ENCODE data around the gene ZCCHC17.
A peak's percentile ranks its signal among the peaks of the same experiment; 100 is the strongest.
"Not testable (repeated sequence)": the region's sequence is repeated elsewhere in the genome, so short reads cannot be mapped to it uniquely, and the experiment has no call there.

The ZCCHC17 gene

GRCh38 chr1:31296486-31297276, at the start of gene ZCCHC17, which contains the start of gene SNRNP40:
Gene ZCCHC17 (plus strand): TSS chr1:31297032. CDS start chr1:31310099, 13,067 bp downstream.
Gene SNRNP40 (minus strand): TSS chr1:31296788. CDS start chr1:31296751, 37 bp downstream.
- peak; percentile 100 for DNase-seq (ENCODE audit: low spot score)

DNA sequence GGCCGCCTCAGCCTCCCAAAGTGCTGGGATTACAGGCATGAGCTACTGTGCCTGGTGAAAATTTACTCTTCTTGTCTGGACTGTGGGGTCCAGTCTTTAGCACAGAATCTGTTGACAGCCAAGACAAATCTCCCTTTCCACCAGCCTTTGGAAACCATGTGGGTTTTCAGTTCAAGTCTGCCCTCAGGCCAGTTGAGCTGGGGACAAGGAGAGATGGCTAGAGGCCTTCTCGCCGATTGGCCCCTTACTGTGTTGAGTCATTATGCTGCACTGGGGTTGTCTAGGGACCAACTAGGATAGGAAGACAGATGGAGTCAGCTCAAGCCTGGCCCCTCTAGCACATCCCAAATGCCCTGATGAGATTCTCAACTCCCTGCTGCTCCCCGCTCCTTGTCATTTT, 48.6 kb upstream of the ZCCHC17 start:
- DNase-seq (ENCODE audit: low spot score) = no peak

- no peak for DNase-seq (ENCODE audit: low spot score)
These were observed 47.0 kb upstream of the ZCCHC17 start for GRCh38 chr1:31249854-31250253.

- DNase-seq (ENCODE audit: low spot score) = no peak
These were observed 39.6 kb upstream of the ZCCHC17 start for GRCh38 chr1:31257213-31257612.

DNA sequence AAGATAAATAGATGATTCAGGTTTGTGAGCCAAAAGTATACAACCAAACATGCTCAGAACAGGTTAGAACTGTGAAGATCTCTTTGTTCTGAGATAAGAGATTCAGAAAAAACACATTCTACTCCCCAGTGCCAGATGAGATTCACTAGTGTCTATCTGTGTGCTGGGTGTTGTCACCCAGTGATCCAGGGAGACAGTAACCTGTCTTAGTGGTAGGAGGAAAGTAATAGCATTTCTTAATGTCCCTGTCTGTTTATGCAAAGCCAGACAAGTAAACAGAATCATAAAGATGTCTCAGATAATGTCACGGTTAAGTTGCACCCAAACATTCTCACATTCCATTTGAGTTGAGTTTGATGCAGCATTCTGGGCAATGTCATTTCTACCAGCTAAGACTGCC, 38.3 kb upstream of the ZCCHC17 start:
- no peak for DNase-seq (ENCODE audit: low spot score)

DNA sequence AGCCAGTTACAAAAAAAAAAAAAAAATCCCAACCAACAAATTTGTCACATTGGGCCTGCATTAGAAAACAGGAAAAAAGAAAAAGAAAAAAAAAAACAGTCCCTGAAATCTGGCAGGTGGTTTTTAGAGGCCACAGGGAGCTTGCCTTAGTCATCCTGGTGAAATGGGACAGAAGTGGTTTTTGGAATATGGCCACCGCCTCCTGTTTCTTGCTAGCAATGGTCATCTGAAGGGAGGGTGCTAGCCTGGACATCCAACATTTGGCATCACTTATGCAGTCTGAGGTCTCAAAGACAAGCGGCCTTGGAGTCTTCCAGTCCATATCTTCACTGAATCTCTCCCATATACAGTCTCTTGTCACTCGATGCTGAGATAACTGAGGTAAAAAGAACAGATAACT, 37.1 kb upstream of the ZCCHC17 start:
- no peak for DNase-seq (ENCODE audit: low spot score)

DNA sequence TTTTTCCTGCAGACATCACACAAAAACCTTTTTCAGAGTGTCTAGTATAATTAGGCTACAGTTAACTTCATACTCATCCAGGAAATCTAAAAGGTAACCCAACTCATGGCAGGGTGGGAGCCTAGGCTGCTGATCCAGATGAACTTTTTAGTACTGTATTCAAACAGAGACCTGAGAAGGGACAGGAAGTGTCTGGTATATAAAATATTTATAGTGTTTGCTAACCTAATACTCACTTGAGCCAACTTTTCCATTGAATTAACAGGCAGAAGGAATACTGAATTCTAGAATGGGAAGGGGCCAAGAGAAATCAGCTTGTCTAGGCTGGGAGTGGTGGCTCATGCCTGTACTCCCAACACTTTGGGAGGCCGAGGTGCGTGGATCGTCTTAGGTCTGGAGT, 34.9 kb upstream of the ZCCHC17 start:
- no peak for DNase-seq (ENCODE audit: low spot score)

GRCh38 chr1:31262393-31262792, 34.4 kb upstream of the ZCCHC17 start:
- not testable (repeated sequence) for DNase-seq (ENCODE audit: low spot score)

DNA sequence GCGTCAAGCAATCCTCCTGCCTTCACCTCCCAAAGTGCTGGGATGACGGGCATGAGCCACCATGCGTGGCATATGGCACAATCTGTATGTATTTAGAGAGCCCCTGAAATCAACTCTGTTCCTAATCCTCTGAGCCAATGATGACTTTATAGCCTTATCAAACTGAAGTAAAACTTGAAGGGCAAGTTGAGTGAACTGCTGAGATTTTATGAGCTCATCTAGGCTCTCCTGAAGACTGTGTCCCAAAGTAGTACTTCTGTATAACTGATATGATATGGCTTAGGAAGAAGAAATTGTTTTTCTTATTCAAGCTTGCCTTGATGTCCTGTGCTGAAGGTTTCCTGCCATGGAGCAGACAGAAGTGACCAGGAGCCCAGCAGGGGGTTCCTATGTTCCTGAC, 33.4 kb upstream of the ZCCHC17 start:
- no peak for DNase-seq (ENCODE audit: low spot score)

GRCh38 chr1:31264790-31265386, 31.9 kb upstream of the ZCCHC17 start:
- no peak for DNase-seq (ENCODE audit: low spot score)

DNA sequence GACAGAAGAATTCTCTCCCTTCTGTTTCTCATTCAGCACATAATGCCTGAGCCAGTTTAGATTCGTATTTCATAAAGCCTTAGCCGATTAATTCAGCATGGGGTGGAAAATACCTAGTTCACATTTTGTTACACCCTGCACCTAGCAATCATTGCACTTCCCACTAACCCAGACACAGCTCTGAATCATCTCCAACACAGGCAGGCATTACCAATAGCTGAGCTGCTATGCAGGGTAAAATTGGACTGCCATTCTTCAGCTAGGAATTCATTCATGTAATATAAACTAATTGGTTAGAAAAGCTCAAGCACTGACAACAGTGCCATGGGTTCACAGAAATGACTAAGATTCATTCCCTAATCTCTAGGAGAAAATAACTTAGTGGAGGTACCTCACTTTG, 30.3 kb upstream of the ZCCHC17 start:
- no peak for DNase-seq (ENCODE audit: low spot score)

- no peak for DNase-seq (ENCODE audit: low spot score)
These were observed 24.5 kb upstream of the ZCCHC17 start for GRCh38 chr1:31272369-31272768.

GRCh38 chr1:31273619-31274018, 23.2 kb upstream of the ZCCHC17 start:
- DNase-seq (ENCODE audit: low spot score) = no peak

GRCh38 chr1:31282426-31282825, 14.4 kb upstream of the ZCCHC17 start:
- DNase-seq (ENCODE audit: low spot score) = not testable (repeated sequence)

- DNase-seq (ENCODE audit: low spot score) = not testable (repeated sequence)
These were observed 9.0 kb upstream of the ZCCHC17 start for GRCh38 chr1:31287791-31288190.

DNA sequence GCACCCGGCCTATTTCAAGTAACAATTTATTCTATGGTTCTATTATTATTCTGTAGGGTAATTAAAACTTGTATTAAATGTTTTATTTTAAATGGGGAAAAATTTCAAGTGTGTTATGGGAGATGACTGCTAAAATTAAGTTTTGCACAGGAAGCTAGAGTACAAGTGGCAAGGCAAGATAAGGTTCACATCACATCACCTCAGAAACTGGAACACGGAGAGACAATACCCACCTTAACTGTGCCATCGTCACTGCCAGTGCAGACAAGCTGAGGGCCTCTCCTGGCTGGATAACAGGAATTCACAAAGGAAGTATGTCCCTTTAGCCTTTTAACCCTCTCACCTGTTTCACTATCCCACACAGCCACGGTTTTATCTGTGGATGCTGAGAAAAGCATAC, 7.8 kb upstream of the ZCCHC17 start:
- DNase-seq (ENCODE audit: low spot score) = no peak

DNA sequence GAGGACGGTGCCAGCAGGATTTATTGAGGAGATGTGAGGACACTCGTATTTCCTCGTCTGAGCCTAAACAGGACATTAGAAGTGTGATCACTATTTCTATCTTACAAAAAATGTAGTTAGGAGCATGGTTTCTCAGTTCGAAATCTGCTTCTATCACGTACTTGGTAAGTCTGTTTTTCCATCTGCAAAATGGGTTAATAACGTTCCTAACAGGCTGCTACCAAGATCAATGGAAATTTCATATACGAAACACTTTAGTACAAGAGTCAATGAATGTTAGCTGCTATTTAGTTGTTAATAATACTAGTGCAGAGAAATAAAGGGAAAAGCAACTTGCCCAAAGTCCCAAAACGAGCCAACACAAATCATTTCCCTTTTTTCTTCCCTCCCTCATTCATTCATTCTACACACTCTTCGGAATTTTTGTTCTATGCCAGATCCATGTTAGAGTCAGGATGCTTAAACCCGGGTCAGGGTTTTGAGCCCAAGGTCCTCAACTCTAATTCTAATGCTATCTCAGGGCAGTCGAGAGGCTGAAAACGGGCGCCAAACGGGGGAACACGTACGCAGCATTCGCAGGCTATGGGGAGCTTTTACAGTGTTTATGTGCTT, 852 bp upstream of the ZCCHC17 start:
- no peak for DNase-seq (ENCODE audit: low spot score)

- DNase-seq (ENCODE audit: low spot score) = no peak
These were observed 730 bp downstream of the ZCCHC17 start for GRCh38 chr1:31297277-31298247.

DNA sequence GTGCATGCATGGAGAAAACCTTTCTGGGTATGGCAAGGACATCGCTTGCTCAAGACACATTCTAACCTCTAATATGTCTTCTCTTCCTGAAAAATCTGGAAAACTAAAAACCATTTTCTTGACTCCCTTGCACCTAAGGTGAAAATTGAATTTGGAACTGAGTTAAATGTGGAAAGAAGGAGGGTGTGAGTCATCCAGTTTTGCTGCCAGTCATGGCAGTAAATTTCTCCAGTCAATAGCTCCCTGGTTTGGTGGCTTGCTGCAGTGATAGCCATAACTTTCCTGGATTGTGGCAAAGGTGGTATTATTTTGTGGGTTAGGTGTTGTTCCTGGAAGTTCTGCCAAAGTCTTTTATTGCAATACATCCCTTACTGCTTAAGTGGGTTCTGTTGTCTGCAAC, 2.5 kb downstream of the ZCCHC17 start:
- DNase-seq (ENCODE audit: low spot score) = no peak

GRCh38 chr1:31300193-31300592, 3.4 kb downstream of the ZCCHC17 start:
- DNase-seq (ENCODE audit: low spot score) = no peak

DNA sequence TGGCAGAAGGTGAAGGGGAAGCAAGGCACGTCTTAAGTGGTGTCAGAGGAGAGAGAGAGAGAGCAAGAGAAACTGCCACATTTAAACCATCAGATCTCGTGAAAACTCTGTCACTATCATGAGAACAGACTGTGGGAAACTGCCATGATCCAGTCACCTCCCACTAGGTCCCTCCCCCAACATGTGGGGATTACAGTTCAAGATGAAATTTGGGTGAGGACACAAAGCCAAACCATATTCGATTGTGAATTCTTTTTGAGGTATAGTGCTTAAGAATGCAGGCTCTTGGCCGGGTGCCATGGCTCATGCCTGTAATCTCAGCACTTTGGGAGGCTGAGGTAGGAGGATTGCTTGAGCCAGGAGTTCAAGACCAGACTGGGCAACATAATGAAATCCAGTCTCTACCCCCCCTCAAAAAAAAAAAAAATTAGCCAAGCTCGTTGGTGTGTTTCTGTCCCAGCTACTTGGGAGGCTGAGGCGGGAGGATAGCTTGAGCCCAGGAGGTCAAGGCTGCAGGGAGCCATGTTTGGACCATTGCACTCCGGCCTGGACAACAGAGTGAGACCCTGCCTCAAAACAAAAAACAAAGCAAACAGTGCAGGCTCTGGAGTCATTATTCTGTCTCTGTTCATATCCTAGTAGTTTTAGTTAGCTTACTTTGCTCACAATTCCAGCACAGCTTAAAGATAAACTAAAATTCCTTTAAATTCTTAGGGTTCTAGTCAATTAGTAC, 6.0 kb downstream of the ZCCHC17 start:
- DNase-seq (ENCODE audit: low spot score) = no peak
